ES-I3 (cell line): ENCODE results near the gene CERS4.
"Not testable (repeated sequence)": the region's sequence is repeated elsewhere in the genome, so short reads cannot be mapped to it uniquely, and the experiment has no call there.

Source experiments
- H3K36me3 ChIP-seq: 2 replicates; pipeline ENCODE4 v1.6.1; 2013; ENCODE audit warnings: mild to moderate bottlenecking, low read length, control low read depth, moderate library complexity; ENCODE audit not compliant: insufficient read depth
- H3K4me1 ChIP-seq: 2 replicates; pipeline ENCODE4 v1.6.1; 2013; ENCODE audit warnings: mild to moderate bottlenecking, control low read depth, low read length; ENCODE audit not compliant: insufficient read depth
- H3K9ac ChIP-seq: 2 replicates; pipeline ENCODE4 v1.6.1; 2013; ENCODE audit warnings: low read depth, mild to moderate bottlenecking, low read length, moderate library complexity
- H3K9me3 ChIP-seq: 2 replicates; pipeline ENCODE4 v1.6.1; 2013; ENCODE audit warnings: mild to moderate bottlenecking, low read length, moderate library complexity; ENCODE audit not compliant: control insufficient read depth, insufficient read depth

CERS4 gene

DNA sequence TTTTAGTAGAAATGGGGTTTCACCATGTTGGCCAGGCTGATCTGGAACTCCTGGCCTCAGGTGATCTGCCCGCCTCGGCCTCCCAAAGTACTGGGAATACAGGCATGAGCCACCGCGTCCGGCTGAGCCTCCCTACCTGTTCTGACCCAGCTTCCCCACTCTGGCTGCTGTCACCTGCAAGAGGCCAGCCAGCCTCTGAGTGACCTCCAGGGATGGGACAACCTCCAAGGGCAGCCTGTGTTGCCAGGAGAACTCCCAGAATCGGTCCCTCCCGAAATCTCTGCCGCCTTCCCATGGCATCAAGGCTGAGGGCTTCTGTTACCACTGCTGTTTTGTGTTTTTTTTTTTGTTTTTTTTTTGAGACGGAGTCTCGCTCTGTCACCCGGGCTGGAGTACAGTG is 11.3 kb downstream of the CERS4 start:
- H3K4me1 ChIP-seq: no peaks in the 10 kb centered on the region
- H3K9me3 ChIP-seq: no peaks in the 10 kb centered on the region
- H3K36me3 ChIP-seq: peaks cover 13% of the 10 kb centered on the region
- no peak overlapping the region for H3K9ac ChIP-seq

DNA sequence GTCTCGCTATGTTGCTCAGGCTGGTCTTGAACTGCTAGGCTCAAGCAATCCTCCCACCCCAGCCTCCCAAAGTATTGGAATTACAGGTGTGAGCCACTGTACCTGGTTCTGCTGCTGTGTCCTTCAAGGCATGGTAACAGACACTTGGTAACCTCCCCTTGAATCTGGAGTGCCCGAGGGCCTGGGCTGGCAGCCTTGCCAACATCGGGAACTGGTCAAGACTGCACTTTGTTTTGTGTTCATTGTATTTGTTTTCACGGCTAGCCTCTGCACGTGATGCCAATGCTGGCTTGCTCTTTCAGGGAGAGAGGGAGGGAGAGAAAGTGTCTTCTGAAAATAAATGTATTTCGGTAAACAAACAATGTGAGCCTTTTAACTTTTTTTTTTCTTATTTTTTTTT is 12.0 kb downstream of the CERS4 start:
- Histone ChIP-seq H3K4me1 (no peaks in the 10 kb centered on the region), H3K36me3 (peaks cover 12% of the 10 kb centered on the region), H3K9ac (no peak overlapping the region), H3K9me3 (no peaks in the 10 kb centered on the region)

DNA sequence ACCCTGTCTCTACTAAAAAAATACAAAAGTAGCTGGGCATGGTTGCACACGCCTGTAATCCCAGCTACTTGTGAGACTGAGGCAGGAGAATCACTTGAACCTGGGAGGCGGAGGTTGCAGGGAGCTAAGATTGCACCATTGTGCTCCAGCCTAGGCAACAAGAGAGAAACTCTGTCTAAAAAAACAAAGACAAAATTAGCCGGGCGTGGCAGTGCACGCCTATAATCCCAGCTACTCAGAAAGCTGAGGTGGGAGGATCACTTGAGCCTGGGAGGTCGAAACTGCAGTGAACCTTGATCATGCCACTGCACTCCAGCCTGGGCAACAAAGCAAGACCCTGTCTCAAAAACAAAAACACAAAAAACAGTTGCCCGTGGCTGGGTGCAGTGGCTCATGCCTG is 14.3 kb downstream of the CERS4 start:
- H3K4me1 ChIP-seq, H3K9ac ChIP-seq: not testable (repeated sequence)

DNA sequence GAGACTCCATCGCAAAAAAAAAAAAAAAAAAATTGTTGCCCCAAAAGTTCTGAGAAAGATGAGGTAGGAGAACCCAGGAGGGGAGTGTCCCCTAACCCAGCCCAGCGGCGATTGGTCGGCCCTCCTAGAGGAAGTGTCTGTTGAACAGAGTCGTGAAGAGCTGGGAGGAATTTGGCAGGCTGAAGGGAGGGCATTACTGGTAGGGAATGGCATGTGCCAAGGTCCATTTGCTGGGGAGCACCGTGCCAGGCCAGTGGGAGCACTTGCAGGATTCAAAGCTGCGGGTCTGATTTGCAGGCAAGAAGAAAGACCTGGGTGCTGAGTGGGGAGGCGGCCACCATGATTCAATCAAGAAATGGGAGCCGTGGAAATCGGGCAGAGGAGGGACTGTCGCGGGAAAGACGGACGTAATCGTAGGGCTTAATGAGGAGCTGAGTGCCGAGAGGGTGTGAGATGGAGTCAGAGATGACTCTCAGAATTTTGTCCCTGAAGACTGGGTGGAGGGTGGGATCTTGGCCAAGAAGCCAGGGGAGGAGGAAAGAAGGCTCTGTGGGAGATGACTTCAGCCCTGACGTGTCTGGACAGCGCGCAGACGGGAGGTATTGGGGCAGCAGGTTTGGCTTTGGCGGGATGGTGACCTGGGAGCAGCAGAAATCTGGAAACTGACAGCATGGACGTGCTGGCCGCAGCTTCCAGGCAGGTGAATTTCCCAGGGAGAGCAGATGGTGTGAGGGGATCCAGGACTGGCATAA is 15.4 kb downstream of the CERS4 start:
- H3K36me3 ChIP-seq: no peaks in the 10 kb centered on the region; the same call in 1 of the 2 replicates
- no peak overlapping the region for H3K9ac ChIP-seq
- no peaks in the 10 kb centered on the region for H3K9me3 ChIP-seq

More for the DNA sequence above, 14.3 kb downstream of the CERS4 start:
- H3K9me3 ChIP-seq, H3K36me3 ChIP-seq: not testable (repeated sequence)

DNA sequence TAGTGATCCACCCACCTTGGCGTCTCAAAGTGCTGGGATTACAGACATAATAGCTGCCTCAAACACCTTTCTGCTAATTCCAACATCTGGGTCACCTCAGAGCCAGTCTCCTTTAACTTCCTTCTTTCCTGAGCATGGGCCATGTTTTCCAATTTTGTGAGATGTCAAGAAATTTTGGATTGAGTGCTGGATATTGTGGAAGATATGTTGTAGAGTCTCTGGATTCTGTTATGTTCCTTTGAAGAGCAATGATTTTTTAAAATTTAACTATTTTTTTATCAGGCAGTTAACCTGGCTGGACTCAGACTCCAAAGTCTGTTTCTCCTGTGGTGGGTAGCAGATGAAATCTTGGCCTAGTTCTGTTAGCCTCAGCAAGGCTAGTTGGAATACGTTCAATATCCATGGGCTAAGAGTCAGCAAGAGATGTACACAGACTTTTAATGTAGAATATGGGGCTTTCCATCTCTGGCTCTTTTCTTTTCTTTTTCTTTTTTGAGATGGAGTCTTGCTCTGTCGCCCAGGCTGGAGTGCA is 22.0 kb downstream of the CERS4 start:
- no peak overlapping the region for H3K9ac ChIP-seq
- no peaks in the 10 kb centered on the region for H3K9me3 ChIP-seq
- no peaks in the 10 kb centered on the region for H3K4me1 ChIP-seq
- H3K36me3 ChIP-seq: peaks cover 4% of the 10 kb centered on the region

More for the DNA sequence above, 15.4 kb downstream of the CERS4 start:
- H3K4me1 ChIP-seq: no peaks in the 10 kb centered on the region

DNA sequence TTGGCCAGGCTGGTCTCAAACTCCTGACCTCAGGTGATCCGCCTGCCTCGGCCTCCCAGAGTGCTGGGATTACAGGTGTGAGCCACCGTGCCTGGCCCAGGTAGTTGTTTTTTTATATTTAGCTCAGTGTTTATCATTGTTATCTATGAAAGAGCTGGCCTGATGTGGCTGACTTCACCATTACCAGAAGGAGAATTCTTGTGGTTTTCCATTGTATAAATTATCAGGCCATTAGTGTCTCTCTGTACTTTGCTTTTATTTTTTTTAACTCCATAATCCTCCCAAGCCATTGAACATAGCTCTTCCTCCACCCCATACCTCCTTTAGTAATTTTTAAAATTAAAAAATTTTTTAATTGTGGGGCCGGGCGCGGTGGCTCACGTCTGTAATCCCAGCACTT is 24.2 kb downstream of the CERS4 start:
- Histone ChIP-seq H3K4me1 (no peaks in the 10 kb centered on the region), H3K36me3 (peaks cover 7% of the 10 kb centered on the region), H3K9me3 (no peaks in the 10 kb centered on the region), H3K9ac (no peak overlapping the region)

DNA sequence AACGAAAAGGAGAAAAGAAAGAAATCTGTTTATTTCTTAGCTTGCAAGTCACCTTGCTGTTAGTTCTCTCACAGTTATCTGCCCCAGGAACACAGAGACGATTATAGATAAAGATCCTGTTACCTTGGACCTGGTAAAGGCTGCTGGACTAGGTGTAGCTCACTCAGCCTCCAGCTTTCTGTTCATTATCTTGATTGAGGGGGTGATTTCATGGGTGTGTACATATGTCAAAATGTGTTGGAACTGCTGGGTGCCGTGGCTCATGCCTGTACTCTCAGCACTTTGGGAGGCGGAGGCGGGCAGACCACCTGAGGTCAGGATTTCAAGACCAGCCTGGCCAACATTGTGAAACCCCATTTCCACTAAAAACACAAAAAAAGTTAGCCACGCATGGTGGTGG is 27.9 kb downstream of the CERS4 start:
- peaks cover 11% of the 10 kb centered on the region; the same call in 1 of the 2 replicates for H3K4me1 ChIP-seq
- peaks cover 14% of the 10 kb centered on the region for H3K36me3 ChIP-seq
- H3K9ac ChIP-seq: no peak overlapping the region
- no peaks in the 10 kb centered on the region for H3K9me3 ChIP-seq

DNA sequence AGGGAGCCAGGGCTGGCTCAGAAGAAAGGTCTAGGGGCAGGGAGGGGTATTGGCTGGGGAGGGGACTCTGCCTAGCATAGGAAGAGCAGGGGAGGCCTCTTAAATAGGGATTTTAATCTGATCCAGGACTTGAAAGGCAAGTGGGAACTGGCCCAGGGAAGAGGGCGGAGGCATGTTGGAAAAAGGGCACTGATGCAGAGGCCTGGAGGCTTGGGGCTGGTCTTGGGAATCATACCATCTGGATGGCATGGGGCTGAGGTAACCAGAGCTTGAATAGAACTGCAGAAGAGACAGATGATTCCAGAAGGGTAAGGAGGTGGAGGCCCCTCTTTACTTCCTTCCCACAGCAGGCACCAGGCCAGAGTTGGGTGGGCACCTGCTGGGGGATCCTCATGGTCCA is 29.1 kb downstream of the CERS4 start:
- Histone ChIP-seq H3K4me1 (peaks cover 11% of the 10 kb centered on the region; the same call in 1 of the 2 replicates), H3K9me3 (peaks cover 3% of the 10 kb centered on the region; the same call in 1 of the 2 replicates), H3K9ac (no peak overlapping the region), H3K36me3 (peaks cover 20% of the 10 kb centered on the region)

DNA sequence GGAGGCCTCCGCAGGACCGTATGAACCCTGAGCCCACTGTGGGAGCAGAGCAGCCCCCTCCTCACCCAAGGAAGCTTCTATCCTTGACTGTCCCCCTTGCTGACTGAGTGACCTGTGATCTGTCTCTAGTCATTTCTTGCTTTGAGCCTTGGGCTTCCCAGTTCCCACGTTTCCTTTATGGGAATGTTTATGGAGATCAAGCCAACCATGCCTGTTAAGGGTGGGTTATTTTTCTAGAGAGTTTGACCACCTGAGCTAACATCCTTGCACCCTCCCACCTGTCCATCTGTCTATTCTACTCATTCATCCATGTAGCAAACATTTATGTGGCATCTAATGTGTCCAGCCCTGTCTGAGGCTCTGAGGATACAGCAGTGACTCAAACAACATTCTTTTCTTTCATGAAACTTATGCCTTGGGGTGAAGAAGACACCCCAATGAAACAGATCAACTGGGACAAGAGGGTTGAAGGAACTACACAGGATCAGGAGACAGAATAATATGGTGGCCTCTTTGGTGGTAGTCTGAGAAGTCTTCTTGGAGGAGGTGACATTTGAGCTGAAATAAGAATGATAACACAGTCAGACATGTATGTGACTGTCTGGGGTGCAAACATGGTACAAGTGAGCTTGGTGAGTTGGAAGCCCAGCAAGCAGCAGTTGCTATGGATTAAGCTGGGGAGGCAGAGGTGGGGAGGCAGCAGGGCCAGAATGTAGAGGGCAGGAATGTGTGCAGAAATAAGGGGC is 30.5 kb downstream of the CERS4 start:
- peaks cover 11% of the 10 kb centered on the region; the same call in 1 of the 2 replicates for H3K4me1 ChIP-seq
- H3K36me3 ChIP-seq: peaks cover 20% of the 10 kb centered on the region
- no peak overlapping the region for H3K9ac ChIP-seq
- H3K9me3 ChIP-seq: peaks cover 3% of the 10 kb centered on the region; the same call in 1 of the 2 replicates

DNA sequence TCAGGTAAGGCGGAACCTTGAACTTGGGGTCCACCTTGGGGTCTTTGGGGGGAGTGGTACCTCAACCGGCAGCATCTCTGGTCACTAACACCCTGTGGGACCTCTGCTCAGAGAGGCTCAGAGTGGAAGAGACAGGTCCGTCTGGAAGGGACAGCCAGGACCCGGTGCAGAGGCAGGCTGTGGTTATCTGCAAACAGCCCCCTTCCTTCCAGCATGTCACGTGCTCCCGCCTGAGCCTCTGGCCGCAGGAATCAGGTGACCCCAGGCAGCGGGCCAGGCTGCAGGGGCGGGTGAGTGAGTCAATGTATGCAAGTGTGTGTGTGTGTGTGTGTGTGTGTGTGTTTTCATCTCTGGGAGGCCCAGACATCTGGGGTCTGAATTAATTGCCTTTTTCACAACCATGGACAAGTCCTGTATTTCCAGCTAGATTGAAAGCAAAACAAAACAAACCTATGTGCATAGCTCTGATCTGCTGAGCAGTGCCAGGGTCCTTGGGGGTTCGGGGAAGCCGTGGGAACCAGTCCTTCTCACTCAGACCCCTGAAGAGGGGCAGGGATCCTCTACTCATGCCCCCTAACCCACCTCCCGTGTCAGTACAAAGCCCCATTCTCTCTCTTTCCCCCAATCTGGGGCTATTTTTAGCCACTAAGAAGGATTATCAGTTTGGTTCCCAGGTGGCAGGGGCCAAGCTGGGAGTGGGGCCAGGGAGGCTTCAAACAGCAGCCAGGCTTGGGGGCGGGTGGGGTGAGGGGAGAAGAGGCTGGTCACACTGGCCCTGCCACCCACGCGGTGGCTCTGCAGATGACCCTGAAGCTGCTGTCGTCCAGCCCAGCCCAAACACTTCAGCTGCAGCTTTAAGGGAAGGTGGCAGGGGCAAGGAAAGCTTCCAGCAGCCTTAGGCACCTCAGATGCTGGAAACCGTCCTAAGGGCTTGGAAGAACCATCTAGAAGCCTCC is 31.4 kb downstream of the CERS4 start:
- no peak overlapping the region for H3K9ac ChIP-seq
- peaks cover 20% of the 10 kb centered on the region for H3K36me3 ChIP-seq
- peaks cover 3% of the 10 kb centered on the region; the same call in 1 of the 2 replicates for H3K9me3 ChIP-seq
- peaks cover 11% of the 10 kb centered on the region; the same call in 1 of the 2 replicates for H3K4me1 ChIP-seq

DNA sequence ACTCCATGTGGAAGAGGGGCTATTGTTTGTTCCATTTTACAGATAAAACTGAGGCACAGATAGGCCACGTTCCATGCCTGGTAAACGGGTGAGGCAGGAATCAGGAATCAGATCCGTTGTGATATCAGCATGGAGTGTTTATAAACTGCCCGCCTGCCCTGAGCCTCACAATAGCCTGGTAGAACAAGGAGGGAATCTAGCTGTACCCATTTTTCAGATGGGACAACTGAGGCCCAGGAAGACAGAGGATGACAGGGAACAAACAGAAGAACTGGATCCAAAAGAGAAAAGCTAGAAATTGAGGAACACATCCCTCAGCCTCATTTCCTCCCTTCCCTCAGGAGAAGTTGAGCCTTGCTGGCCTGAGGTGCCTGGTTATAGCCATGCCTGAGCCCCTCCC is 32.5 kb downstream of the CERS4 start:
- Histone ChIP-seq H3K9me3 (peaks cover 3% of the 10 kb centered on the region; the same call in 1 of the 2 replicates), H3K9ac (no peak overlapping the region), H3K36me3 (peaks cover 20% of the 10 kb centered on the region), H3K4me1 (peaks cover 11% of the 10 kb centered on the region; the same call in 1 of the 2 replicates)

DNA sequence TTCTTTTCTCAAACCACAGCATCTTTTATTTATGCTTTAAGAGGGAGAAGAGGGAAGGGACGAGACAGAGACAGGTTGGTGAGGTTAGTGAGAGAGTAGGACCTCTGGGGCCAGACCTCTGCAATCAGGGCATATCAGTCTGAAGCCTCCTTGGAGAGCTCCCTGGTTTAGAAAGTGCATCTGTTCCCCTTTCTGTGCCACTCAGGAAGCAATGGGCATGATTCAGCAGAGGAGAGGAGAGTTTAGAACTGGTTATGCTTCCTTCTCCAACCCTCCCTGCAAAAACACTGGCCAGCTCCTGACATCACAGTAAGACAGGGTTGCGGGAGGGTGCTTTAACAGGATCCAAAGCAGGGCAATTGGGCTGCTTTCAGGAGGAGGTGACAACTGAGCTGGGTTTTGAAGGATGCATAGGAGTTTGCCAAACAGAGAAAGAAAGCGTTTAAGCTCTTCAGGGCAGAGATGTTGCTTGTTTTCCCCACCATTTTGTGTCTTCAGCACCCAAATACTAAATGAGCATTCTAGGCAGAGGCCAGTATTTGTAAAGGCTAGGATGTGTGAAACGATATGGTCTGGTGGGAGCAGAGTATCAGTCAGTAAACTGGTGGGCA is 33.1 kb downstream of the CERS4 start:
- Histone ChIP-seq H3K9me3 (peaks cover 3% of the 10 kb centered on the region; the same call in 1 of the 2 replicates), H3K9ac (no peak overlapping the region), H3K36me3 (peaks cover 16% of the 10 kb centered on the region), H3K4me1 (peaks cover 11% of the 10 kb centered on the region; the same call in 1 of the 2 replicates)

DNA sequence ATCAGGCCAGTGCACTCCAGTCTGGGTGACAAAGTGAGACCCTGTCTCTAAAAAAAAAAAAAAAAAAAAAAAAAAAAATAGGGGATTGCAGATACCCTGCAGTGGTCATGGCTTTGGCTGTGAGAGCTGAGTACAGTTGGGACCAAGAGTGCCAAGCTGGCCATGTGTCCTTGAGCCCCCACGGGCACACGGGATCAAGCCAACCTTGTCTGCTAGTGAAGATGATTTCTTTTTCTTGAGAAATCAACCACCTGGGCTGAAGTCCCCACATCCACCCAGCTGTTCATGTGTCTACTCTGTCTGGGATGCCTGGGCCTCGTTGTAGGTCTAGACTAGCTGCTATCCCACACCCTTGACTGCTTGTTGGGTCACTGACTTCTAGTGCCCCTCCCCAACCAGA is 34.0 kb downstream of the CERS4 start:
- Histone ChIP-seq H3K9ac (no peak overlapping the region), H3K9me3 (peaks cover 3% of the 10 kb centered on the region; the same call in 1 of the 2 replicates), H3K36me3 (peaks cover 19% of the 10 kb centered on the region), H3K4me1 (peaks cover 11% of the 10 kb centered on the region; the same call in 1 of the 2 replicates)
